ENCODE measurements around the gene PKIG.

PKIG gene

DNA sequence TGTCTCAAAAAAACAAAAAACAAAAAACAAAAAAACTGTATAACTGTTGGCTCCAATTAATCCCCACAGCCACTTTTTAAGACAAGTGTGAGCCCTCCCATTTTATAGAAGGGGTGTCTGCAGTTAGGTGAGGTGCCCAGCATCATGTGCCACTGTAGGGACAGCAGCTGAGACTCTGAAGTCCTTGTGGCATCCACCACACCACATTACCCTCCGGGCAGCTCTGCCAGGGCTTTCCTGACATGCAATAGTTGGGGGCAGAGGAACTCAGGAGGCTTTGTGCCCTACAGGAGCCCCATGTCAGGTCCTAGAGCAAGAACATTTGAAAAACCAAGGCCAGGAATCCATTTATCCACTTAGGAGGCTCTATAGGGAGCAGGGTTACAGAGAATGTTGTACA is 17.3 kb downstream of the PKIG start:
- H3K79me2 ChIP-seq (ENCODE audit: insufficient read depth, low read length): peaks cover 29% of the 10 kb centered on the region

DNA sequence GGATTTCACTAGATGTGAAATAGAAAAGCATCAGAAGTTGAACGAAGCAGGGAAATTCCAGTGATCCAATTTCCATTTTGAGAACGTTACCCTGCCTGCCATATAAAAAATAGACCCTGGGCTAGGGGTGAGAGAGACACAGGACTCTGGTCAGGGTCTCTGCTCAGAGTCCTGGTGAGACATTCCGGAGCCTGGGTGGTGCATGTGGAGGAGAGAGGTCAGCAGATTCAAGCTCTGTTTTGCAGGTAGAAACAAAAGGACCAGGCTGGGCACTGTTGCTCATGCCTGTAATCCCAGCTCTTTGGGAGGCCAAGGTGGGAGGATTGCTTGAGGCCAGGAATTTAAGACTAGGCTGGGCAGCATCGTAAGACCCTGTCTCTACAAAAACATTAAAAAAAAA is 17.9 kb downstream of the PKIG start:
- H4K20me1 ChIP-seq (ENCODE audit: insufficient read depth, low read length, poor library complexity, severe bottlenecking): no peaks in the 10 kb centered on the region
- H3K9me2 ChIP-seq (replicated peaks; ENCODE audit: low read depth, low read length): no peaks in the 10 kb centered on the region
- H3F3A ChIP-seq (ENCODE audit: low read depth): no peaks in the 10 kb centered on the region
- H2AFZ ChIP-seq (ENCODE audit: low read length): no peak overlapping the region
- H3K4me2 ChIP-seq (ENCODE audit: low read depth, low read length, poor library complexity, severe bottlenecking): peak overlapping the region; percentile 83
- peak overlapping the region; percentile 75 for H3K9ac ChIP-seq (ENCODE audit: low read depth, low read length, poor library complexity, severe bottlenecking)
- H3K36me3 ChIP-seq (ENCODE audit: insufficient read depth, low read length): no peaks in the 10 kb centered on the region
- peaks cover 29% of the 10 kb centered on the region for H3K79me2 ChIP-seq (ENCODE audit: insufficient read depth, low read length)
- no peak for TF ChIP-seq EZH2phosphoT487 (IDR thresholded peaks at IDR 0.05; ENCODE audit: borderline replicate concordance)
- TF ChIP-seq, protein P1, sequence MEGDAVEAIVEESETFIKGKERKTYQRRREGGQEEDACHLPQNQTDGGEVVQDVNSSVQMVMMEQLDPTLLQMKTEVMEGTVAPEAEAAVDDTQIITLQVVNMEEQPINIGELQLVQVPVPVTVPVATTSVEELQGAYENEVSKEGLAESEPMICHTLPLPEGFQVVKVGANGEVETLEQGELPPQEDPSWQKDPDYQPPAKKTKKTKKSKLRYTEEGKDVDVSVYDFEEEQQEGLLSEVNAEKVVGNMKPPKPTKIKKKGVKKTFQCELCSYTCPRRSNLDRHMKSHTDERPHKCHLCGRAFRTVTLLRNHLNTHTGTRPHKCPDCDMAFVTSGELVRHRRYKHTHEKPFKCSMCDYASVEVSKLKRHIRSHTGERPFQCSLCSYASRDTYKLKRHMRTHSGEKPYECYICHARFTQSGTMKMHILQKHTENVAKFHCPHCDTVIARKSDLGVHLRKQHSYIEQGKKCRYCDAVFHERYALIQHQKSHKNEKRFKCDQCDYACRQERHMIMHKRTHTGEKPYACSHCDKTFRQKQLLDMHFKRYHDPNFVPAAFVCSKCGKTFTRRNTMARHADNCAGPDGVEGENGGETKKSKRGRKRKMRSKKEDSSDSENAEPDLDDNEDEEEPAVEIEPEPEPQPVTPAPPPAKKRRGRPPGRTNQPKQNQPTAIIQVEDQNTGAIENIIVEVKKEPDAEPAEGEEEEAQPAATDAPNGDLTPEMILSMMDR (conservative IDR thresholded peaks at IDR 0.05; ENCODE audit: low read length): no peak
- H3K27me3 ChIP-seq (ENCODE audit: insufficient read depth, low read length, poor library complexity, severe bottlenecking): no peaks in the 10 kb centered on the region
- H3K4me3 ChIP-seq (ENCODE audit: low read length, poor library complexity, severe bottlenecking): peak overlapping the region; percentile 71
- no peaks in the 10 kb centered on the region for H3K9me3 ChIP-seq (ENCODE audit: insufficient read depth, low read depth, low read length)
- peaks cover 50% of the 10 kb centered on the region for H3K4me1 ChIP-seq (ENCODE audit: insufficient read depth, low read length, poor library complexity, severe bottlenecking)

More for the DNA sequence above, 17.3 kb downstream of the PKIG start:
- no peaks in the 10 kb centered on the region for H4K20me1 ChIP-seq (ENCODE audit: insufficient read depth, low read length, poor library complexity, severe bottlenecking)
- peak overlapping the region; percentile 83 for H3K4me2 ChIP-seq (ENCODE audit: low read depth, low read length, poor library complexity, severe bottlenecking)
- H3K9me2 ChIP-seq (replicated peaks; ENCODE audit: low read depth, low read length): no peaks in the 10 kb centered on the region
- H3F3A ChIP-seq (ENCODE audit: low read depth): no peaks in the 10 kb centered on the region
- H2AFZ ChIP-seq (ENCODE audit: low read length): no peak overlapping the region
- H3K4me3 ChIP-seq (ENCODE audit: low read length, poor library complexity, severe bottlenecking): peak overlapping the region; percentile 71
- H3K9me3 ChIP-seq (ENCODE audit: insufficient read depth, low read depth, low read length): no peaks in the 10 kb centered on the region
- H3K4me1 ChIP-seq (ENCODE audit: insufficient read depth, low read length, poor library complexity, severe bottlenecking): peaks cover 50% of the 10 kb centered on the region
- no peaks in the 10 kb centered on the region for H3K36me3 ChIP-seq (ENCODE audit: insufficient read depth, low read length)
- H3K9ac ChIP-seq (ENCODE audit: low read depth, low read length, poor library complexity, severe bottlenecking): peak overlapping the region; percentile 75
- H3K27me3 ChIP-seq (ENCODE audit: insufficient read depth, low read length, poor library complexity, severe bottlenecking): no peaks in the 10 kb centered on the region
- TF ChIP-seq, protein P1 (conservative IDR thresholded peaks at IDR 0.05; ENCODE audit: low read length): no peak
- no peak for TF ChIP-seq EZH2phosphoT487 (IDR thresholded peaks at IDR 0.05; ENCODE audit: borderline replicate concordance)

DNA sequence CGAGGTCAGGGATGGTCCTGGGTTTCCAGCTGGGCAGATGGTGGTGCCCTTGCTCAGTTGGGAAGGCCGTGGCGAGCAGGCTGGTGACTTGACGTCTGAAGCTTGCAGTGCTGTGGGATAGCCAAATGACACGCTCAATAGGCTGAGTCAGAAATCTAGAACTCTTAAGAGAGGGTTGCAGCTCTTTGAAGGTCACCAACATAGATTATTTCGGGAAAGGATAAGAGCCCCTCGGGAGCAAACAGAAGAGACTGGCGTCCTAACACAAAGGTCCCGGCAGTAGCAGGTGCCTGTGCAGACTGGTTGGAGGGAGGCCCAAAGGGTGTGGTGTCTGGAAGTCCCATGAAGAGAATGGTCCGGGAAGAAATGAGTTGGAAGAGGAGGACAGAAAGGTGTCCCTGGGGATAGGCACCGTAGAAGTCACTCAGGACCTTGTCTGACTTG is 18.4 kb downstream of the PKIG start:
- H3K79me2 ChIP-seq (ENCODE audit: insufficient read depth, low read length): peaks cover 29% of the 10 kb centered on the region
- peaks cover 50% of the 10 kb centered on the region for H3K4me1 ChIP-seq (ENCODE audit: insufficient read depth, low read length, poor library complexity, severe bottlenecking)
- no peaks in the 10 kb centered on the region for H3K36me3 ChIP-seq (ENCODE audit: insufficient read depth, low read length)
- peak overlapping the region; percentile 83 for H3K4me2 ChIP-seq (ENCODE audit: low read depth, low read length, poor library complexity, severe bottlenecking)
- H3K9ac ChIP-seq (ENCODE audit: low read depth, low read length, poor library complexity, severe bottlenecking): peak overlapping the region; percentile 75
- H2AFZ ChIP-seq (ENCODE audit: low read length): no peak overlapping the region
- H3K9me2 ChIP-seq (replicated peaks; ENCODE audit: low read depth, low read length): no peaks in the 10 kb centered on the region
- no peaks in the 10 kb centered on the region for H4K20me1 ChIP-seq (ENCODE audit: insufficient read depth, low read length, poor library complexity, severe bottlenecking)
- TF ChIP-seq, protein P1 (conservative IDR thresholded peaks at IDR 0.05; ENCODE audit: low read length): no peak
- TF ChIP-seq EZH2phosphoT487 (IDR thresholded peaks at IDR 0.05; ENCODE audit: borderline replicate concordance): no peak
- H3K27me3 ChIP-seq (ENCODE audit: insufficient read depth, low read length, poor library complexity, severe bottlenecking): no peaks in the 10 kb centered on the region
- no peaks in the 10 kb centered on the region for H3K9me3 ChIP-seq (ENCODE audit: insufficient read depth, low read depth, low read length)
- H3F3A ChIP-seq (ENCODE audit: low read depth): no peaks in the 10 kb centered on the region
- peak overlapping the region; percentile 71 for H3K4me3 ChIP-seq (ENCODE audit: low read length, poor library complexity, severe bottlenecking)

Measured in Loucy (cell line).